IMR-90 (cell line): ENCODE measurements around the gene MTX2. TPM values are rescaled to one million over a fixed set of nuclear protein-coding genes. Genes with fewer than 3 reads are reported as not detected.

Experiments
- ATAC-seq: fragments of 200-7000 bp; cut with Tn5 transposase; 2 replicates; pipeline ENCODE4 v1.9.1; 2020; ENCODE audit warnings: low read depth, mild to moderate bottlenecking, moderate library complexity
- BruUV-seq: library from RNA; stranded (reverse); fragments of 400-500 nt; replicated peaks from 2 replicates; lab custom pipeline; 2021; lab: Mats Ljungman, UMichigan
- CTCF ChIA-PET: fragments of 300-600 bp; formaldehyde crosslinking; extraction: SDS; loops from one replicate; lab custom pipeline; 2021; ENCODE audit warnings: antibody characterized with exemption; lab: Yijun Ruan, JAX
- POLR2A ChIA-PET: fragments of 300-600 bp; sonication (Branson Sonifier 250); formaldehyde crosslinking; loops from one replicate; lab custom pipeline; 2022; ENCODE audit warnings: antibody characterized with exemption; ENCODE audit not compliant: unreplicated experiment; lab: Charles Lee
- DNase-seq: peaks from one replicate; pipeline ENCODE4 v3.0.0; 2013
- H2AFZ ChIP-seq: replicated peaks from 2 replicates; pipeline ENCODE3; 2013; ENCODE audit warnings: low read length, mild to moderate bottlenecking; ENCODE audit not compliant: poor library complexity
- H2AK5ac ChIP-seq: 2 replicates; pipeline ENCODE4 v1.6.1; 2013; ENCODE audit warnings: low read depth, low read length, inconsistent platforms
- H2AK9ac ChIP-seq: replicated peaks from 2 replicates; pipeline ENCODE3; 2013; ENCODE audit warnings: mild to moderate bottlenecking, low read depth, low read length, moderate library complexity; ENCODE audit not compliant: poor library complexity
- H2BK120ac ChIP-seq: 2 replicates; pipeline ENCODE4 v1.6.1; 2013; ENCODE audit warnings: low read depth, low read length, inconsistent platforms
- H2BK15ac ChIP-seq: 3 replicates; pipeline ENCODE4 v1.6.1; 2013; ENCODE audit warnings: low read depth, low read length, inconsistent platforms
- H2BK20ac ChIP-seq: 2 replicates; pipeline ENCODE4 v1.6.1; 2013; ENCODE audit warnings: low read depth, mild to moderate bottlenecking, inconsistent platforms, low read length, moderate library complexity
- H2BK5ac ChIP-seq: 2 replicates; pipeline ENCODE4 v1.6.1; 2013; ENCODE audit warnings: mild to moderate bottlenecking, low read depth, low read length, inconsistent platforms; ENCODE audit not compliant: poor library complexity, severe bottlenecking
- H3K14ac ChIP-seq: replicated peaks from 2 replicates; pipeline ENCODE4 v1.6.1; 2013; ENCODE audit warnings: low read depth, low read length, inconsistent platforms
- H3K18ac ChIP-seq: 2 replicates; pipeline ENCODE4 v1.6.1; 2013; ENCODE audit warnings: low read depth, low read length, control low read depth
- H3K23ac ChIP-seq: 2 replicates; pipeline ENCODE4 v1.6.1; 2013; ENCODE audit warnings: low read depth, low read length, inconsistent platforms
- H3K27ac ChIP-seq: 2 replicates; pipeline ENCODE4 v1.5.1; 2013; ENCODE audit warnings: mild to moderate bottlenecking, control low read depth, low read length; ENCODE audit not compliant: insufficient read depth
- H3K27me3 ChIP-seq: 2 replicates; pipeline ENCODE4 v1.6.1; 2013; ENCODE audit warnings: low read length; ENCODE audit not compliant: control insufficient read depth, insufficient read depth
- H3K36me3 ChIP-seq: 2 replicates; pipeline ENCODE4 v1.6.1; 2013; ENCODE audit warnings: low read length, mixed read lengths; ENCODE audit not compliant: control insufficient read depth, insufficient read depth
- H3K4ac ChIP-seq: 2 replicates; pipeline ENCODE4 v1.6.1; 2013; ENCODE audit warnings: low read depth, low read length, inconsistent platforms
- H3K4me1 ChIP-seq: 2 replicates; pipeline ENCODE4 v1.6.1; 2013; ENCODE audit warnings: low read length, mixed read lengths; ENCODE audit not compliant: control insufficient read depth, insufficient read depth
- H3K4me2 ChIP-seq: 2 replicates; pipeline ENCODE4 v1.6.1; 2013; ENCODE audit warnings: low read depth, mild to moderate bottlenecking, control low read depth, low read length, moderate library complexity
- H3K4me3 ChIP-seq: 2 replicates; pipeline ENCODE4 v1.5.1; 2013; ENCODE audit warnings: low read depth, mild to moderate bottlenecking, control low read depth, low read length, moderate library complexity; ENCODE audit not compliant: insufficient read depth
- H3K56ac ChIP-seq: 2 replicates; pipeline ENCODE4 v1.6.1; 2013; ENCODE audit warnings: low read length, inconsistent platforms; ENCODE audit not compliant: insufficient read depth; ENCODE audit errors: extremely low read depth
- H3K79me1 ChIP-seq, 2 experiments: 2 replicates each; pipeline ENCODE4 v1.6.1; 2013; ENCODE audit warnings: low read length in 2 of 2, inconsistent platforms in 1 of 2, low read depth in 1 of 2
- H3K9ac ChIP-seq: 2 replicates; pipeline ENCODE4 v1.6.1; 2013; ENCODE audit warnings: low read depth, low read length, control low read depth
- H3K9me1 ChIP-seq: 2 replicates; pipeline ENCODE4 v1.6.1; 2013; ENCODE audit warnings: low read length, inconsistent platforms; ENCODE audit not compliant: insufficient read depth
- H3K9me3 ChIP-seq: 2 replicates; pipeline ENCODE4 v1.6.1; 2013; ENCODE audit warnings: low read length; ENCODE audit not compliant: control insufficient read depth, insufficient read depth
- H4K20me1 ChIP-seq: 2 replicates; pipeline ENCODE4 v1.6.1; 2013; ENCODE audit warnings: low read length, inconsistent platforms; ENCODE audit not compliant: insufficient read depth
- H4K5ac ChIP-seq: 2 replicates; pipeline ENCODE4 v1.6.1; 2013; ENCODE audit warnings: mild to moderate bottlenecking, low read depth, low read length, control low read depth
- H4K8ac ChIP-seq, 2 experiments: 2 replicates each; pipeline ENCODE4 v1.6.1; 2013; ENCODE audit warnings: low read depth in 2 of 2, low read length in 2 of 2, control low read depth in 1 of 2, inconsistent platforms in 1 of 2
- H4K91ac ChIP-seq: 2 replicates; pipeline ENCODE4 v1.6.1; 2013; ENCODE audit warnings: low read depth, low read length, inconsistent platforms; ENCODE audit not compliant: insufficient read depth
- CEBPB ChIP-seq: IDR thresholded peaks from 2 replicates; pipeline ENCODE4 v1.6.1; 2012; ENCODE audit warnings: low read depth, low read length, improper control_type of control experiment
- CHD1 ChIP-seq: IDR thresholded peaks from 2 replicates; pipeline ENCODE4 v1.6.1; 2012; ENCODE audit warnings: low read depth, low read length, improper control_type of control experiment
- FOS ChIP-seq: fragments of 150-350 bp; IDR thresholded peaks from 2 replicates; pipeline ENCODE4 v1.6.1; 2016; ENCODE audit warnings: low read depth, low read length
- MAFK ChIP-seq: IDR thresholded peaks from 2 replicates; pipeline ENCODE4 v1.6.1; 2012; ENCODE audit warnings: low read depth, low read length, improper control_type of control experiment
- MAZ ChIP-seq: IDR thresholded peaks from 2 replicates; pipeline ENCODE4 v1.6.1; 2012; ENCODE audit warnings: low read depth, mild to moderate bottlenecking, low read length, improper control_type of control experiment, moderate library complexity, borderline replicate concordance
- MXI1 ChIP-seq: IDR thresholded peaks from 2 replicates; pipeline ENCODE4 v1.6.1; 2012; ENCODE audit warnings: low read depth, mild to moderate bottlenecking, low read length, moderate library complexity, borderline replicate concordance
- NFE2L2 ChIP-seq: fragments of 150-350 bp; IDR thresholded peaks from 2 replicates; pipeline ENCODE4 v1.6.1; 2016; ENCODE audit warnings: low read depth, mild to moderate bottlenecking, low read length
- POLR2A ChIP-seq: IDR thresholded peaks from 2 replicates; pipeline ENCODE4 v1.6.1; 2012; ENCODE audit warnings: mild to moderate bottlenecking, low read depth, low read length
- SMC3 ChIP-seq: fragments of 150-350 bp; IDR thresholded peaks from 2 replicates; pipeline ENCODE4 v1.6.1; 2016; ENCODE audit warnings: low read depth, mild to moderate bottlenecking, antibody characterized with exemption, low read length, moderate library complexity
- WGBS, 2 experiments: methylation state at CpG; one replicate each; pipeline versions ENCODE4 v1.1.5 to v1.1.7; 2013; ENCODE audit warnings: missing lambda C conversion rate in 2 of 2; ENCODE audit not compliant: insufficient read length in 1 of 2; ENCODE audit errors: extremely low coverage in 2 of 2; 5-methylcytosine and 5-hydroxymethylcytosine counted together
- dilution Hi-C: fragments of 300-500 bp; cut with HindIII; formaldehyde crosslinking; loops from one replicate; pipeline ENCODE4 v1.14.3; 2018; ENCODE audit warnings: low sequenced_read_pairs; ENCODE audit not compliant: unreplicated experiment
- in situ Hi-C: fragments of 300-500 bp; cut with MboI; formaldehyde crosslinking; loops from 3 replicates; pipeline ENCODE4 v1.14.3; 2019; ENCODE audit warnings: low sequenced_read_pairs, inconsistent platforms, mixed read lengths
- intact Hi-C: fragments of 100-400 bp; cut with micrococcal nuclease; formaldehyde crosslinking; loops from 2 replicates; pipeline ENCODE4 v1.10.0; 2022
- polyA plus RNA-seq, 3 experiments: library from polyadenylated mRNA; depleted of rRNA; stranded (reverse); fragments of >200 nt; gene quantifications; 2 replicates each; pipeline ENCODE4 v1.2.3, GENCODE V29; 2012; ENCODE audit warnings: low replicate concordance in 1 of 3
- total RNA-seq: library from RNA; depleted of rRNA; stranded (reverse); fragments of >200 nt; gene quantifications from 2 replicates; pipeline ENCODE4 v1.2.3, GENCODE V29; 2012
- TF ChIP-seq, protein P1 (sequence below): fragments of 150-350 bp; IDR thresholded peaks from 2 replicates; pipeline ENCODE4 v1.6.1; 2017; ENCODE audit warnings: mild to moderate bottlenecking, antibody characterized with exemption, low read length, low read depth

MTX2 gene
- total and polyA plus RNA-seq, 2 of the 4 experiments (the other 2 are of a cell fraction), result 24.9 to 37.8 TPM

DNA sequence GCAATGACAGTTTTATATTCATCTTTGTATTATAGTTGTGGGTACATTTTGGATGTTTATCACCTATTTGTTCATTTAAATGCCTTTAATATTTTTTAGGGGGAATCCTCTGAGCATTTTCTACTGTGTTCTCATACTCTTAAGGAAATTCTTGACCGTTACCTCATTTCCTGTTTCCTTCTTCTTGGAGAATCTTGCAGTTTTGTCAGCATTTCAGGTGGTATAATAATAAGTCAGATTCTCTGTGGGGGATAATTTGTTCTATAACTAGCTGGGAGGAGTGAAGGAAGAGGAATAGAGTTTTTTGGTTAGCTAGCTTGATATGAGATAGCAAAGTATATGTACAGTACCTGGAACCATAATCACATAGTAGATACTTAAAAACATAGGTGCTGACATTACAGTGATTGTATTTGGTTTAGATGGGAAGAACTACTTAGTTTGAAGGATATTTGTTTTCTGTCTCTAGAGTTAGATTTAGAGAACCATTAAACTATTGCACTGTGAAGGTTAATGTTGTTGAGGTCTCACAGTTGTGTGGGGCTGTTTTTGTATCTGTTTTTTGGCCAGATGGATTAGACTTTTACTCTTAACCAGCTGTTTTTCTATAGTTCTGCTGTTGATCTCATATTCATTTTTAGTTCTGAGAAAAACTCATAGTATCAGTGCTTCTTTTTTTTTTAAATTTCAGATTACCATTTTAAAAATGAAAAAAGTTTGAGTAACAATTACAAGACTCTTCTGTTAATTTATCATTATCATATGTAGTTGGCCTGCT is 14.2 kb downstream of the MTX2 start (continued):
- no peak for TF ChIP-seq CHD1

DNA sequence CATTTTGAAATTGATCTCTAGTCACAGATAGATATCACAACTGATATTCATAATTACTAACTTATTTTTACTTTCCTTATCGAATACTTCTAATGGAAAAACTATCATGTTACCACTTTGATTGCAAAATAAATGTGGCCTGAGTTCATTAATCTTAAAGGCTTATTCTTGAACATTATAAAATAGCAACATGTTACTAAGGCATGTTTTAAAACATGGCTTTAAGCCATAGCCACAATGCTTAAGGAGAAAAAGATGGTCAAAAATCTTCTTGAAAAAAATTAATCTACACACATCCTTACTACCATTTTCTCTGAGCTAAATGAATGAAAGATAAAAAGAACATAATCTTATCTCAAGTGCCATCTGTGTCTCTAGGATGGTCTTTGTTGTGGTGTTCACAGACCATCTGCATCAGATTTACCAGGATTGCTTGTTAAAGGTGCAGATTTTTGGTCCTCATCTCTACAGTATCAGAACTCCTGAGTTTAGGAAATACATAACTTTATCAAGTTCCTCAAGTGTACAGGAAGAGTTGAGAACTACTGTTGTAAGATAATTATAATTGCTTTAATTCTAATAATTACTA is 15.3 kb downstream of the MTX2 start:
- H3K23ac ChIP-seq, result no peak overlapping the region
- no peaks in the 10 kb centered on the region for H3K36me3 ChIP-seq
- peaks cover 13% of the 10 kb centered on the region; the same call in 1 of the 2 replicates for H4K20me1 ChIP-seq
- no peak overlapping the region for H3K18ac ChIP-seq
- no peak overlapping the region for H2BK15ac ChIP-seq
- TF ChIP-seq FOS, result no peak
- TF ChIP-seq MAFK, result no peak
- TF ChIP-seq, protein P1, sequence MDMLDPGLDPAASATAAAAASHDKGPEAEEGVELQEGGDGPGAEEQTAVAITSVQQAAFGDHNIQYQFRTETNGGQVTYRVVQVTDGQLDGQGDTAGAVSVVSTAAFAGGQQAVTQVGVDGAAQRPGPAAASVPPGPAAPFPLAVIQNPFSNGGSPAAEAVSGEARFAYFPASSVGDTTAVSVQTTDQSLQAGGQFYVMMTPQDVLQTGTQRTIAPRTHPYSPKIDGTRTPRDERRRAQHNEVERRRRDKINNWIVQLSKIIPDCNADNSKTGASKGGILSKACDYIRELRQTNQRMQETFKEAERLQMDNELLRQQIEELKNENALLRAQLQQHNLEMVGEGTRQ, result no peak
- no peak for TF ChIP-seq MAZ
- TF ChIP-seq NFE2L2, result no peak
- no peak for TF ChIP-seq CEBPB
- no peak for TF ChIP-seq MXI1
- no peak for TF ChIP-seq POLR2A
- no peak for TF ChIP-seq SMC3
- no peak overlapping the region for H2AFZ ChIP-seq
- CTCF ChIA-PET, result interaction anchor here (0.6 kb wide), 2 partner anchors 23 to 252 kb away, joined by 4 read pairs; no protein-coding TSS in a partner anchor
- H3K4ac ChIP-seq, result no peak overlapping the region
- ATAC-seq (no peak), DNase-seq (no peak)
- no peak overlapping the region for H4K8ac ChIP-seq
- peaks cover 3% of the 10 kb centered on the region; the same call in 1 of the 2 replicates for H3K9me1 ChIP-seq
- no CpG with 5 or more reads among the region's 1 CpG for WGBS, 2 experiments
- in situ Hi-C loops (no loop called here), dilution Hi-C loops (no loop called here), intact Hi-C loops (loop anchor here (10.0 kb wide), 1 partner anchor 60 kb away; no protein-coding TSS in a partner anchor)
- no peak overlapping the region for H3K14ac ChIP-seq
- H3K27ac ChIP-seq, result no peak overlapping the region
- H4K91ac ChIP-seq, result no peak overlapping the region
- H2BK20ac ChIP-seq, result no peak overlapping the region
- H3K4me3 ChIP-seq, result no peak overlapping the region
- no peak overlapping the region for H2AK9ac ChIP-seq
- H3K79me1 ChIP-seq, result peaks cover 25 to 28% of the 10 kb centered on the region in 2 experiments
- H4K5ac ChIP-seq, result no peak overlapping the region
- H3K9me3 ChIP-seq, result no peaks in the 10 kb centered on the region
- no peak overlapping the region for H3K9ac ChIP-seq
- H3K4me2 ChIP-seq, result no peak overlapping the region
- POLR2A ChIA-PET, result interaction anchor here (0.7 kb wide), 1 partner anchor 718 kb away, joined by 9 read pairs; no protein-coding TSS in a partner anchor
- H3K56ac ChIP-seq, result no peak overlapping the region
- no peak overlapping the region for H2AK5ac ChIP-seq
- H3K27me3 ChIP-seq, result no peaks in the 10 kb centered on the region
- no peak overlapping the region for H2BK120ac ChIP-seq
- no peak overlapping the region for H2BK5ac ChIP-seq
- BruUV-seq, result no TSS peak
- H3K4me1 ChIP-seq, result no peaks in the 10 kb centered on the region
